H9 (cell line): ENCODE results near the gene EML5. TPM values are rescaled to one million over a fixed set of nuclear protein-coding genes. Genes with fewer than 3 reads are reported as not detected.

Experiments used
- DNase-seq: peaks from one replicate; pipeline ENCODE4 v3.0.0-alpha.2; 2017
- H2AFZ ChIP-seq: one replicate; pipeline ENCODE4 v1.6.1; 2013; ENCODE audit warnings: mild to moderate bottlenecking, low read length, control low read depth, moderate library complexity
- H2AK5ac ChIP-seq: 2 replicates; pipeline ENCODE4 v1.6.1; 2013; ENCODE audit warnings: low read length, control low read depth, mixed read lengths; ENCODE audit not compliant: insufficient read length
- H2BK120ac ChIP-seq: one replicate; pipeline ENCODE4 v1.6.1; 2013; ENCODE audit warnings: low read depth, mild to moderate bottlenecking, low read length, control low read depth, inconsistent platforms; ENCODE audit not compliant: poor library complexity, severe bottlenecking
- H2BK12ac ChIP-seq: 2 replicates; pipeline ENCODE4 v1.6.1; 2013; ENCODE audit warnings: low read length, control low read depth, mixed read lengths, low read depth; ENCODE audit not compliant: insufficient read length
- H2BK15ac ChIP-seq: 2 replicates; pipeline ENCODE4 v1.6.1; 2013; ENCODE audit warnings: low read depth, low read length, control low read depth
- H2BK20ac ChIP-seq: one replicate; pipeline ENCODE4 v1.6.1; 2013; ENCODE audit warnings: low read depth, mild to moderate bottlenecking, low read length, control low read depth, inconsistent platforms; ENCODE audit not compliant: poor library complexity, severe bottlenecking
- H2BK5ac ChIP-seq: 2 replicates; pipeline ENCODE4 v1.6.1; 2013; ENCODE audit warnings: low read length, control low read depth, mixed read lengths; ENCODE audit not compliant: insufficient read length
- H3K14ac ChIP-seq: 2 replicates; pipeline ENCODE4 v1.6.1; 2013; ENCODE audit warnings: low read length, control low read depth; ENCODE audit not compliant: insufficient read depth
- H3K18ac ChIP-seq: 2 replicates; pipeline ENCODE4 v1.6.1; 2013; ENCODE audit warnings: low read depth, mild to moderate bottlenecking, mixed read lengths, low read length, control low read depth; ENCODE audit not compliant: insufficient read length
- H3K23ac ChIP-seq: 2 replicates; pipeline ENCODE4 v1.6.1; 2013; ENCODE audit warnings: low read length, control low read depth, mixed read lengths, low read depth; ENCODE audit not compliant: insufficient read length
- H3K23me2 ChIP-seq: 2 replicates; pipeline ENCODE4 v1.6.1; 2013; ENCODE audit warnings: low read depth, mild to moderate bottlenecking, mixed read lengths, low read length, control low read depth; ENCODE audit not compliant: insufficient read length, poor library complexity, severe bottlenecking
- H3K27ac ChIP-seq: 2 replicates; pipeline ENCODE4 v1.5.1; 2013; ENCODE audit warnings: low read length, control low read depth, mixed read lengths, low read depth; ENCODE audit not compliant: insufficient read length
- H3K27me3 ChIP-seq: 2 replicates; pipeline ENCODE4 v1.6.1; 2013; ENCODE audit warnings: low read length, control low read depth, inconsistent platforms; ENCODE audit not compliant: insufficient read depth
- H3K4ac ChIP-seq: 2 replicates; pipeline ENCODE4 v1.6.1; 2013; ENCODE audit warnings: low read depth, mild to moderate bottlenecking, control low read depth, inconsistent platforms, low read length, moderate library complexity
- H3K4me1 ChIP-seq: 2 replicates; pipeline ENCODE4 v1.6.1; 2013; ENCODE audit warnings: low read length, control low read depth, inconsistent platforms; ENCODE audit not compliant: insufficient read depth
- H3K4me2 ChIP-seq: 2 replicates; pipeline ENCODE4 v1.6.1; 2013; ENCODE audit warnings: low read length, control low read depth, mixed read lengths; ENCODE audit not compliant: insufficient read length, insufficient read depth
- H3K56ac ChIP-seq: 2 replicates; pipeline ENCODE4 v1.6.1; 2013; ENCODE audit warnings: low read depth, mild to moderate bottlenecking, mixed read lengths, low read length, control low read depth; ENCODE audit not compliant: insufficient read length
- H3K79me1 ChIP-seq: 2 replicates; pipeline ENCODE4 v1.6.1; 2013; ENCODE audit warnings: low read depth, mild to moderate bottlenecking, moderate library complexity, low read length, control low read depth, inconsistent platforms; ENCODE audit not compliant: insufficient read depth, poor library complexity, severe bottlenecking
- H3K79me2 ChIP-seq: 2 replicates; pipeline ENCODE4 v1.6.1; 2013; ENCODE audit warnings: low read length, control low read depth, inconsistent platforms; ENCODE audit not compliant: insufficient read depth
- H3K9ac ChIP-seq: 2 replicates; pipeline ENCODE4 v1.6.1; 2013; ENCODE audit warnings: low read length, control low read depth, mixed read lengths; ENCODE audit not compliant: insufficient read length; ENCODE audit errors: extremely low read depth
- H3K9me3 ChIP-seq: one replicate; pipeline ENCODE4 v1.6.1; 2013; ENCODE audit warnings: low read depth, low read length, inconsistent platforms; ENCODE audit not compliant: control insufficient read depth
- H3T11ph ChIP-seq: one replicate; pipeline ENCODE4 v1.6.1; 2013; ENCODE audit warnings: mild to moderate bottlenecking, low read length, control low read depth, inconsistent platforms
- H4K20me1 ChIP-seq: one replicate; pipeline ENCODE4 v1.6.1; 2013; ENCODE audit not compliant: control insufficient read depth, insufficient read length, insufficient read depth
- H4K5ac ChIP-seq: 2 replicates; pipeline ENCODE4 v1.6.1; 2013; ENCODE audit warnings: low read depth, mild to moderate bottlenecking, mixed read lengths, low read length, control low read depth; ENCODE audit not compliant: insufficient read length
- H4K8ac ChIP-seq: replicated peaks from 2 replicates; pipeline ENCODE4 v1.6.1; 2013; ENCODE audit warnings: low read length, control low read depth, mixed read lengths, low read depth; ENCODE audit not compliant: insufficient read length
- H4K91ac ChIP-seq: 2 replicates; pipeline ENCODE4 v1.6.1; 2013; ENCODE audit warnings: low read depth, mild to moderate bottlenecking, moderate library complexity, mixed read lengths, low read length, control low read depth; ENCODE audit not compliant: insufficient read length
- H3K27ac Mint-ChIP-seq, 3 experiments: 2 replicates in 2 of 3; 3 replicates in 1 of 3; pipeline ENCODE4 v1.8.0; 2020 to 2021; ENCODE audit warnings: mixed read lengths in 3 of 3, mild to moderate bottlenecking in 1 of 3, moderate library complexity in 1 of 3
- H3K27me3 Mint-ChIP-seq: 2 replicates; pipeline ENCODE4 v1.8.0; 2021; ENCODE audit warnings: low read depth, mild to moderate bottlenecking, moderate library complexity, mixed read lengths
- H3K36me3 Mint-ChIP-seq, 3 experiments: 2 replicates in 2 of 3; 3 replicates in 1 of 3; pipeline ENCODE4 v1.8.0; 2020 to 2021; ENCODE audit warnings: low read depth in 3 of 3, mixed read lengths in 3 of 3; ENCODE audit not compliant: insufficient read depth in 1 of 3
- H3K4me1 Mint-ChIP-seq, 2 experiments: 2 replicates each; pipeline ENCODE4 v1.8.0; 2020; ENCODE audit warnings: mixed read lengths in 2 of 2
- H3K4me3 Mint-ChIP-seq, 2 experiments: 2 replicates in 1 of 2; 3 replicates in 1 of 2; pipeline ENCODE4 v1.8.0; 2020 to 2021; ENCODE audit warnings: mild to moderate bottlenecking in 2 of 2, mixed read lengths in 2 of 2, moderate library complexity in 1 of 2
- H3K9me3 Mint-ChIP-seq, 2 experiments: 2 replicates in 1 of 2; 3 replicates in 1 of 2; pipeline ENCODE4 v1.8.0; 2020; ENCODE audit warnings: mild to moderate bottlenecking in 2 of 2, mixed read lengths in 2 of 2, moderate library complexity in 1 of 2
- CTCF ChIP-seq: fragments of 200-600 bp; sonication (generic); conservative IDR thresholded peaks from 3 replicates; pipeline ENCODE4 v1.8.0; 2021; ENCODE audit warnings: antibody characterized with exemption, mild to moderate bottlenecking
- WGBS: extraction: QIAGEN DNeasy Blood & Tissue Kit; methylation state at CpG from one replicate; pipeline ENCODE4 v1.1.7; 2013; ENCODE audit warnings: missing lambda C conversion rate, low lambda C conversion rate, mixed read lengths; ENCODE audit not compliant: insufficient read length; ENCODE audit errors: extremely low coverage; 5-methylcytosine and 5-hydroxymethylcytosine counted together
- total RNA-seq: library from RNA; stranded (reverse); gene quantifications from 2 replicates; pipeline ENCODE4 v1.2.1, GENCODE V29; 2021

EML5 gene
- total RNA-seq, 1 experiment from 2014 or later = 0.81 TPM

DNA sequence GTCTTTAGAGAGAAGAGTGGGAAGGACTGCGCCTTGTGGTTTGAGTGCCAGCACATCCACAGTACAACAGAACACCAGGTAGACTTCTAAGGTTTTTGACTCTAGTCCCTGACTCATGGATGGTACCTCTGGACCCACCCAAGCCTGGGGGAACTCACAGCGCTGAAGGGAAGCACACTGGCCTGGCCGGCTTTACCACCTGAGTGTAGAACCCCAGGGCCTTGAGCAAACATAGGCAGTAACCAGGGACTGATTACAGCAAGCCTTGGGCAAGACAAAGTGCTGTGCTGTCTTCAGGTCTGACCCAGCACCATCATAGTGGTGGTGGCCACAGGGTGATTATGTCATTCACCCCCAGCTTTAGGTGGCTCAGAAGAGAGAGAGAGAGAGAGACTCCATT, 17.2 kb downstream of the EML5 start:
- H3K79me2 ChIP-seq = no peaks in the 10 kb centered on the region
- H4K5ac ChIP-seq = no peak overlapping the region
- no peak overlapping the region for H2AFZ ChIP-seq
- no peak overlapping the region for H3K4me2 ChIP-seq
- no peaks in the 10 kb centered on the region for H3K4me1 ChIP-seq
- peaks cover 3% of the 10 kb centered on the region; the same call in 1 of the 2 replicates for H3K27me3 Mint-ChIP-seq
- H2AK5ac ChIP-seq = no peak overlapping the region
- H3K9me3 ChIP-seq = no peaks in the 10 kb centered on the region
- no peaks in the 10 kb centered on the region for H3K79me1 ChIP-seq
- H3T11ph ChIP-seq = no peak overlapping the region
- no peak overlapping the region for H3K4me3 Mint-ChIP-seq
- H3K18ac ChIP-seq = no peak overlapping the region
- no peak overlapping the region for H3K23ac ChIP-seq
- no CpG with 5 or more reads among the region's 3 CpGs for WGBS
- H3K4ac ChIP-seq = no peak overlapping the region
- no peaks in the 10 kb centered on the region for H4K20me1 ChIP-seq
- no peak overlapping the region for H3K27ac Mint-ChIP-seq
- no peaks in the 10 kb centered on the region for H3K27me3 ChIP-seq
- H3K36me3 Mint-ChIP-seq = no peaks in the 10 kb centered on the region
- H3K23me2 ChIP-seq = no peaks in the 10 kb centered on the region
- no peak overlapping the region for H3K14ac ChIP-seq
- H4K91ac ChIP-seq = no peak overlapping the region
- TF ChIP-seq CTCF = no peak
- no peak overlapping the region for H3K27ac ChIP-seq
- H2BK120ac ChIP-seq = no peak overlapping the region
- no peak overlapping the region for H4K8ac ChIP-seq
- no peak overlapping the region for H2BK15ac ChIP-seq
- H3K4me1 Mint-ChIP-seq = no peaks in the 10 kb centered on the region
- no peak overlapping the region for H3K9ac ChIP-seq
- no peak for DNase-seq
- no peak overlapping the region for H2BK5ac ChIP-seq
- H2BK20ac ChIP-seq = no peak overlapping the region
- H3K9me3 Mint-ChIP-seq = no peaks in the 10 kb centered on the region
- no peak overlapping the region for H3K56ac ChIP-seq
- no peak overlapping the region for H2BK12ac ChIP-seq
